Fibroblast of pulmonary artery (primary cell): ENCODE data around the gene ZC3H8.

Experiments used
- DNase-seq: peaks from one replicate; pipeline ENCODE4 v3.0.0-alpha.2; 2010; ENCODE audit warnings: low read depth
- H3K4me3 ChIP-seq: replicated peaks from 2 replicates; pipeline ENCODE4 v1.5.1; 2011; ENCODE audit warnings: low read depth, mild to moderate bottlenecking, control low read depth, low read length, moderate library complexity
- CTCF ChIP-seq: IDR thresholded peaks from 2 replicates; pipeline ENCODE4 v1.5.1; 2011; ENCODE audit warnings: mild to moderate bottlenecking, control low read depth, low read length, inconsistent platforms; ENCODE audit errors: missing control alignments

Gene ZC3H8

GRCh38 chr2:112187805-112188596 is 66.8 kb downstream of the ZC3H8 start:
- no peak overlapping the region for H3K4me3 ChIP-seq
- DNase-seq = peak; percentile 45

GRCh38 chr2:112187046-112187715 is 67.7 kb downstream of the ZC3H8 start:
- no peak for DNase-seq
- TF ChIP-seq CTCF = no peak
- H3K4me3 ChIP-seq = no peak overlapping the region

More at GRCh38 chr2:112187805-112188596, 66.8 kb downstream of the ZC3H8 start:
- no peak for TF ChIP-seq CTCF

- DNase-seq = no peak
- TF ChIP-seq CTCF = no peak
- no peak overlapping the region for H3K4me3 ChIP-seq
Measured at GRCh38 chr2:112185131-112185530, 69.7 kb downstream of the ZC3H8 start.

- DNase-seq = no peak
- no peak for TF ChIP-seq CTCF
- H3K4me3 ChIP-seq = no peak overlapping the region
Measured at GRCh38 chr2:112184121-112184520, 70.7 kb downstream of the ZC3H8 start.

- TF ChIP-seq CTCF = no peak
- no peak for DNase-seq
- no peak overlapping the region for H3K4me3 ChIP-seq
Measured at GRCh38 chr2:112183327-112184025, 71.4 kb downstream of the ZC3H8 start.

- DNase-seq = no peak
- no peak overlapping the region for H3K4me3 ChIP-seq
- no peak for TF ChIP-seq CTCF
Measured at GRCh38 chr2:112182581-112183034, 72.2 kb downstream of the ZC3H8 start.
